Measurements from ENCODE around the gene FNBP1L.

FNBP1L gene

DNA sequence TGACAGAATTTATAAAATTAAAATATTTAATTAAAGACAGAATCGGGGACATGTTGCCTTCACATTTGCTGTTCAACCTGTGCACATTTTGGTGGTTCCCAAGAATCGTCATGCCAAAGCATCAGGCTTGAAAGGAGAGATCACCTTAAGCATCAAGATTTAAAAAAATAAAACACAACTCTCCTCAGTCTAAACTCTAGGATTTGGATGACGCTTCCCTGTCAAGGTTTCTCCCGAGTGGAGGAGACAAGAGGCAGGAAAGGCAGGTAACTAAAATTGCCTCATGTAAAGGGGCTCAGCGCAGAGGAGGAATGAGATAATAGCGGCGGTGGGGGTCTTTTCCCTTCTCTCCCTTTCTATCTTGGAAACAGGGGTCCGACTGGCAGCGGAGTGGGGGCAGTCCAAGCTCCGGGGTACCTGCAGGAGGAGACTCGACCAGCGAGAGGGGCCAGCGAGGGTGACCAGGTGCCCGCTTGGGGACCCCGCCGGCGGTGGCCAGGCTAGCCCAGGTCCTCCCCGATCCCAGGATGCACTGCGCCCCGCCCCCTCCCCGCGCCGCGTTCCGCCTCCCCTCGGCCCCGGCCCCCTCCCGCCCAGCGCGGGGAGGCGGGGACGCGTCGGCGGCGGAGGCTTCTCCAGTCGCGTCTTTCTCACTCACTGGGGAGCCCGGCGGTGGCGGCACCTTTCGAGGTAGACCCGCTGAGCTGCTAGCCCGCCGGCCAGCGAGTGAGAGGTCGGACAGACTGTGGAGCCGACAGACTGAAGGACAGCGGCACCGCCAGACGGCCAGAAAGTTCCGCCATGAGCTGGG is at the start of gene FNBP1L:
Gene FNBP1L (plus strand): TSS at position 638 of the 811 bp plus-strand sequence. CDS start 164 bp downstream, at position 802.
- peak; percentile 47 to 54 for DNase-seq

DNA sequence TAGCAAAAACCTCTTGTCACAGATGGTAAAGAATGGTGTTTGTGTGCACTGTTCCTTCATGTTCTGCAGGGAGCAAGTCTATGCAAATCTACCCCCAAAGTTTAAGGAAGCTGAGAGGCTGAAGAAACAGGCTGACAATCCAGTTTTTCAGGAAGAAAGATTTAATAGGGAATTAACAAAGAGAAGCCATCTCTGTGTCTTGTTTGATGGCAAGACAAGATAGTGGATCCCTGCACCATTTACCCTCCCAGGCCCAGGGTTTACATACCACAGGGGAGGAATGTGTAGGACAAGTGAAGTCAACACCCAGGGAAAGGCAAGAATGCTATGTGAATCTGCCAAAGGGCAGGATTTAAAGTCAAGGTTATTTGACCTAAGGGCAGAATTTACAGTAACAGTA is 48.1 kb upstream of the FNBP1L start:
- DNase-seq, result no peak

DNA sequence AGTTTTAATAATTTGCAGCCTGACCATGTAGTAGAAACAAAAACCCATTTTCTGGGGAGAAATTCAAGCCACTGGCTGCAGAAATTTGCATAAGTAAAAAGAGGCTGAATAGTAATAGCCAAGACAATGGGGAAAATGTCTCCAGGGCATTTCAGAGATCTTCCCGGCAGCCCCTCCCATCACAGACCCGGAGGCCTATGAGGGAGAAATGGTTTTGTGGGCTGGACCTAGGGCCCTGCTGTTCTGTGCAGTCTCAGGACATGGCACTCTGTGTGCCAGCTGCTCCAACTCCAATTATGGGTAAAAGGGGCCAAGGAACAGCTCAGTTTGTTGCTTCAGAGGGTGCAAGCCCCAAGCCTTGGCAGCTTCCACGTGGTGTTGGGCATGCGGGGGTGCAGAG is 39.7 kb upstream of the FNBP1L start:
- DNase-seq, result no peak

DNA sequence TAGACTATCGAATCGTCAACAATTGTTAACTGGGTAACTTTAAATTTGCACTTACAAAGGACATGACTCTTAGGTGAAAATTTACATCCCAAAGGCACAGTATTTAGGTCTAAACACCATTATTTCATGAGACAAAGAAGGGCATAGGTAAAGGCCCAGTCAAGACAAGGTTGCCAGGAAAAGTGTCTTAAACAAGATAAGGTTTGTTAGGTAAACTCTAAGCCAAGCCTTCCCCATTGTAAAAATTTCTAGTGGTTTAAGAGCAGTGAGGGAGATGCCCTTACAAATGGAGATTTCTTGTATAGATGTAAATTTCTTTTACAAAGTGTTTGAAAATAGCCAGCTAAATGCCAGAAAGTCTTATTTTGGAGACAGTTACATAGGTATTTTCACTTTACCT is 36.9 kb upstream of the FNBP1L start:
- no peak for DNase-seq

DNA sequence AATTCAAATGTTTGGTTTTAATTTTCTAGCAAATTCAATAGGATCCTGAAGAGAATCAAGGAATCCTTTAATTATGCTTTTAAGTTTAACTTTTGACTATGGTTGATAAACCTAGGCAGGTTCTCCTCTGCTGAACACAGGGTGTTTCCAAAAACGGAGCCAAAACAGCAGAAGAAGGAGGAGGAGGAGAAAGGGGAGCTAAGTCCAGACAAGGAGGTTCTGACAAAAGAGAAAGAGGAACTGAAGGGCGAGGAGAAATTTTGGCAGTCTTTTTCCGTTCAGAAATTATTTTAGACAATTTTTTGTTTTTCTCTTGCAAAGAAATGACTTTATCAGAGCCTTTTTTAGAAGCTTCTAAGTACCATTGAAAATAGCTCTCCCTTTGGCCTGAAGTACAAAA is 33.2 kb upstream of the FNBP1L start:
- no peak for DNase-seq

DNA sequence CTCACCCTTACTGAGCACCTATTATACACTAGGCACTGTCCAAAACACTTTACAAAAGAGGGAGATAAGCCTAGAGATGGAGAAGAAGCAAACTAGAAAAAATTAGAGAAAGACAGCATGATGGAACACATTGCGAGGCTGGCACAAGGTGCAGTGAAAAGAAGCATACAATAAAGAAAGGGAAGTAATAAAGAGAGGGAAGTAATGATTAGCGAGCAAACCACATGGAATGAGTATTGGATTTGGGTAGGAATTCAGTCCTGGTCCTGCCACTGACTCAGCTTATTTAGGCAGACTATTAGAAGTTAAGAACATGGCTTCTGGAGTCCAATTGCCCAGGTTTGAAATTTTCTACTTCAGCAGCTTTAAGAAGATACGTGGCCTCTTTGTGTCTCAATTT is 32.6 kb upstream of the FNBP1L start:
- no peak for DNase-seq

DNA sequence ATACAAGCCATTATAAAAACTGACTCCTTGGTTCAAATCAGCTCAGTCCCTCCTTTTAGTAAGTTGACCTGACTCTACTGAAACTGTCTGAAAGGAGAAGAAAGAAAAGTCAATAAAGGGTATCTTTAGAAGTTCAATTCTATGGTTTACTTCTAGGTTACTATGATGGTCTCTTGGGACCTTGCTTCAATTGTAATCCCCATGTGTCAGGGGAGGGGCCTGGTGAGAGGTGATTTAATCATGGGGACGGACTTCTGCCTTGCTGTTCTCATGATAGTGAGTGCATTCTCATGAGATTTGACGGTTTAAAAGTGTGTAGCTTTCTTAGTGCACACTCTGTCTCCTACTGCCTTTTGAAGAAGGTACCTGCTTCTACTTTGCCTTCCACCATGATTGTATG is 31.7 kb upstream of the FNBP1L start:
- DNase-seq, result no peak

DNA sequence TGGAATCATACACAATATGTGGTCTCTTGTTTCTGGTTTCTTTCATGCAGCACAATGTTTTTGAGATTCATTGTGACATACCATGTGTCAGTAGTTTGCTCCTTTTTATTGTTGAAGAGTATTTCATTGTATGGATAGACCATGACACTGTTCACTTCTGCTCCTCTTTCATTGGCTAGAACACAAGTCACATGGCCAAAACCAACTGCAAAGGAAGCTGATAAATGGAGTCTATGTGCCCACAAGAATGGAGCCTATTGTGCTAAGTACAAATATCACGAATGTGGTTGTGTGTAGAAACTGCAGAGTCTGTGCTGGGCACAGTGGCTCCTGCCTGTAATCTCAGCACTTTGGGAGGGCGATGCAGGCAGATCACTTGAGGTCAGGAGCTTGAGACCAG is 28.6 kb upstream of the FNBP1L start:
- DNase-seq, result no peak

DNA sequence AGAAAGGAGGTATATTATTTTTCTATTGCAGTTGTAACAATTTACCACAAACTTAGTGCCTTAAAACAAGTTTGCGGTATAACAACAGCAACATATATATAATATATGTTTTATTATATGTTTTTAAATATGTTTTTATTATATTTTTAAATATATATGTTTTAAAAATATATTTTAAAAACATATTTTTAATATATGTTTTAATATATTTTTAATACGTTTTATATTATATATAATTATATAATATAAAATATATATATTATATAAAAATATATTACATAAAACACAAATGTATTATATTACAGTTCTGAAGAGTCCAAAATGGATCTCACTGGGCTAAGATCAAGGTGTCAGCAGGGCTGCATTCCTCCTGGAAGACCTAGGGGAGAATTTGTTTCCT is 27.5 kb upstream of the FNBP1L start:
- DNase-seq, result no peak

DNA sequence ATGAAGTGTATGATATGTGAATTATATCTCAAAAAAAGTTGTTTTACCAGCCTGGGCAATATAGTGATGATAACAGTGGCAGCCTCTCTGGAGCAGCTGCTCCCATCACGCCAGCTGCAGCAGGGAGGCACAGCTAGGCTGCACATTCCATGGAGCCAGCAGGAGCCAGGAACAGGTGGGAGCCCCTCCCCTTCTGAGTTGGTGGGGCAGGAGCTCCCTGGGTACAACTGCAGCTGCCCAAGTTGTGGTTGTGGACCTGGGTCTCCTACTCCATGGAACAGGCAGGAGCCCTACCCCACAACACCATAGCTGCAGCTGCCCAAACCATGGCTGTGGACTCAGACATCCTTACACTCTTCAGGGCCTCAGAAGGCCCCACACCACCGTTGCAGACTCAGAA is 21.7 kb upstream of the FNBP1L start:
- DNase-seq, result no peak

DNA sequence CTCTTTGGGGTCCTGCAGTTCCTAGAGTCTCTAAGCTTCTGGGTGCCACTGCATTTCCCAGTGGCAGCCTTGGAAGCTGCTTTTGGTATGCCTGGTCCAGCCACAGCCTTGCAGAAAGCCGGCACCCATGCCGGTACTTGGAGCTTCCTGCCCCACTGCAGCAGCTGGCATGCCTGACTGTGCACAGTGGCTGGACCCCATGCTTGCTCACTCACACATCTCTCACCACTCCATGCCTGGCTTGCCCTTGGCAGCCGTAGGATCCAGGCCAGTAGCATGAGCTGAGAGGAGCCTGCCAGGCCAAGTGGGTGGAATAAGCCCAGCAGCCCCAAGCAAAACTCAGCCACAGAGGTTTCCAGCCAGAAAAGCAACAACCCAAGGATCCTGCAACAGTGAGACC is 20.3 kb upstream of the FNBP1L start:
- DNase-seq, result no peak

DNA sequence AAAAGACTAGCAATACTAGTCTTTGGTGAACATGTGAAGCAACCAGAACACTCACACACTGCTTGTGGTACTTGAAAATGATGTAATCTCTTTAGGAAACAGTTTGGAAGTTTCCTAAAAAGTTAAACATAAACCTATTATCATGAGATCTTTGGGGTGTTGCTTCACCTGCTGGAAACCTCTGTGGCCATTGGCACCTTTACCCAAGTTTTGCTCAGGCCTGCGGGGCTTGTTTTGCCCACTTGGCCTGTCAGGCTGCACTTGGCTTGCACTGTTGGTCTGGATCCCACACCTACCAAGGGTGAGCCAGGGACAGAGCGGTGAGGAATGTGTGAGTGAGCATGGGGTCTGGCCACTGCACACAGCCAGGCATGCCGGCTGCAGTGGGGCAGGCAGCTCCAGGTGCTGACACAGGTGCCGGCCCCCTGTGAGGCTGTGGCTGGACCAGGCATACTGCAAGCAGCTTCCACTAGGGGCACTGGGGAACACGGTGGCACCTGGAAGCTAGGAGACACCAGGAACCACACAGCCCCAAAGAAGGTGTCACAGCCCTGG is 14.4 kb upstream of the FNBP1L start:
- DNase-seq, result no peak

DNA sequence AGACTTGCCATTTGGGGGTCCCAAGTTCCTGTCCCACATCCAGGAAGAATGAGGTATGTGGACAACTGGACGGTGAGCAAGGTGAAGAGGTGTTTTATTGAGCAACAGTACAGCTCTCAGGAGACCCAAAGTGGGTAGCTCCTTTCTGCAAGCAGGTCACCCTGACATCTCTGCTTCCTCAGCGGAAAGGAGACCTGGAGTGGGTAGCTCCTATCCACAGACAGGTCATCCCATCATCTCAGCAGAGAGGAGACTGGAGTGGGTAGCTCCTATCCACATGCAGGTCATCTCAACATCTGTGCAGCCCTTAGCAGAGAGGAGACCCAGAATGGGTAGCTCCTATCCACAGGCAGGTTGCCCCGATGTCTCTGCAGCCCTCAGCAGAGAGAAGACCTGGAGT is 13.8 kb upstream of the FNBP1L start:
- no peak for DNase-seq

DNA sequence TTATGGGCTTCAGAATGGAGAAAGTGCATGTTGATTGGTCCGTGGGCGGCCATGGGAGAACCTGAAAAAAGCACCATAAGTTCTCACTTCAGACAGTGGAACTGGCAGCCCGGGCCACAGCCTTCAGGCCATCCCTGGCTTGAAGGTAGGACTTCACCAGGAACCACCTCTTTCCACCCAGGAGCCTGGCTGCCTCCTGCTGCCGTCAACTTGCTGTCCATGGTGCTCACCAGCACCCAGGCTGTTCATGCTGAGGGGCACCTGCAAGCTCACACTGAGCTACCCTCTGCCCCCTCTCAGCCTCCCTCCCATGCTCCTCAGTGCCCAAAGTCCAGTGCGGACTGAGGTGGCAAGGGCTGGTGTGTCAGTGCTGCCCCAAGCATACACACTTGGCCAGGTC is 12.9 kb upstream of the FNBP1L start:
- no peak for DNase-seq

DNA sequence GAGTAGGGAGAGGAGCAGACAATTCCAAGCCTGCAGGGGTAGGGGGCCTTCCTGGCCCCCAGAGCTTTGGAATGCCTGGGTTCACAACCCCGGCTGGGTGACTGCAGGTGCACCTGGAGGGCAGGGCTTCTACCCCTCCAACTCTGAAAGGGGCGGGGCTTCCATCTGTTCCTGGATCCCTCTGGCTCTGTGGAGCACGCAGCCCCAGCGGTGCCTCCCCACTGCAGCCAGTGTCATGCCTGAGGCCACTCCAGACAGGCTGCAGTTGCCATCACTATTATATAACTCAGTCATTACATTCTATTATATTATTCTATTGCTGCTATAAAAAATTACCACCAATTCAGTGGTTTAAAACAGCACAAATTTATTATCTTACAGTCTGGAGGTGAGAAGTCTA is 12.5 kb upstream of the FNBP1L start:
- no peak for DNase-seq

DNA sequence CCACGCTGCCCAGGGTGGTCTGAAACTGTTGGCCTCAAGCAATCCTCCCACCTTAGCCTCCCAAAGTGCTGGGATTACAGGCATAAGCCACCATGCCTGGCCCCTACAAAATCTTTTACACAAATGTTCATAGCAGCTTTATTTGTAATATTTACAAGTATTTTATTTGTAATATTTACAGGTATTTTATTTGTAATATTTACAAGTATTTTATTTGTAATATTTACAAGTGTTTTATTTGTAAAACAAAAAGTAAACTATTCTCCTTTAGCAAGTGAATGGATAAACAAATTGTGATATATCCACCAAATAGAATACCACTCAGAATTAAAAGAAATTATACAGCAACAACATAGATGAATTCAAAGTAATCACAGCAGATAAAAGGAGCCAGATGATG is 11.4 kb upstream of the FNBP1L start:
- DNase-seq, result no peak

DNA sequence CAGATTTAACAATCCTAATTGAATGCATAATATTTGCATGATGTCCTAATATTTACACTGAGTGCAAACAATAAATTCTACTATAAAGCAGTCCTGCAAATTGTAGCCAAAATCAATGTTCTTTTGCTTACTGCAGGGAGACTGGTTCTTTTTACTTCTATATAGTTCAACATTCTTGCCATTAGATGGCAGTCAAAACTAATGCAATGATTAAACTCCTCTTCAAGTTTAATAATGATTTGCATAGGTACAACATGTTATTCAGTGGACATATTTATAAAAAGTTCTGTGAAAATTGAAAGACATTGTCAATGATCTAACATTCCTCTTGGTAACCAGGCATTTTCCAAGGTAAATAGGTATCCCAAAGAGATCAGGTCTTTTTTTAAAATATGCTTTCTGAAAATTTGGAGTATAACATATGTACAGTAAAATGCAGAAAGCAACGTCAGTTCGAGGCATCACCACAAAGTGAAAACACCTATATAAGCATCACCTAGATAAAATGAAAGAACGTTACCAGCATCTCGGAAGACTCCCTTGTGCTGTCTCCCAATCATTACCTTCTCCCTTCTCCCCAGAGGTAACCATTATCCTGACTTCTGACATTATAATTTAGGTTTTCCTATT is 9.8 kb upstream of the FNBP1L start:
- peak in 1 of 2 donors; percentile 58 for DNase-seq

DNA sequence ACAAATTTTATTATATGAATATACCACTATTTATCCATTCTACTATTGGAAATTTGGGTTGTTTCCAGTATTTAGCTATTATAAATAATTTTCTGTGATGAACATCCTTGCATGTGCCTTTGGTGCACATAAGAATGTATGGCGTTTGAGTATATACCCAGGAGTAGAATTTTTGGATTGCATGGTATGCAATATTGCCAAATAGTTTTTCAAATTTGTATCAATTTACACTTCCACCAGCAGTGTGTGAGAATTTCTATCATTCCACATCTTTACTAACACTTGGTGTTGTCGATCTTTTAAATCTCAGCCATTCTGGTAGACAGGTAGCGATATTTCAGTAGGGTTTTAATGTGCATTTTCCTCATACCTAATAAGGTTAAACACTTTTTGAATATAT is 9.2 kb upstream of the FNBP1L start:
- DNase-seq, result no peak

DNA sequence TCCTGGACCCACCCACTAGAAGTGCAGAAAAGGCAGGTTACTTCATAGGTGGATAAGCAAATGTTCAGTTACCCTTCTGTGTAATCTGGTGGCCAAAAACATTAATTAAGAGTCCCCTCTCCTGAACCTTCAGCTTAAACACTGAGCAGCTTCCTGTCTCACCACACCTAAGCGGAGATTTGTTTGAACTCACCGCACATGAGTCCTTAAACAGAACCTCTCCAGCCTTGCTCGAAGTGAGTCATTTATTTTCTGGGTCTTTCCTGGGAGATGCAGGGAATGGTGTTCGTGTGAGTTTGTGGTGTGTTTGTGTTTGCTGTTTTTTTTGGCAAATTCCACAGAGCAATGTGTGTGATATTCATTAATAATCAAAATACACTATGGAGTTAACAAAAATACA is 7.6 kb upstream of the FNBP1L start:
- DNase-seq, result no peak

DNA sequence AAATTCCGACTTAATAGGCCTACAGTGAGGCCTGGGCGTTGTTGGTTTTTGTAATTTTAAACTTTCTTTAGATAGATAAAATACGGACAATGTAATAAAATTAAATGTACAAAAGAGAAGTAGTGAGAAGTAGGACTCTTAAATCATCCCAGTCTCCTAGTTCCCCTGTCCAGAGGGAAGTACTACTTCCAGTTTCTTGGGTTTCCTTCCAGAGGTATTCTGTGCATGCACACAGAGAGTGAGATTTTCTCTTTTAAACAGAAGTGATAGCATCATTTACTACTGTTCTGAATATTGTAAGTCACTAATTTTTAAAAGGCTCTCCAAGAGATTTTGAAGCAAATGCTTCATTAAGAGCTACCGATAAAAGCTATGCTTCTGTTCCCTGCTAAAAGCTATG is 7.2 kb upstream of the FNBP1L start:
- no peak for DNase-seq

DNA sequence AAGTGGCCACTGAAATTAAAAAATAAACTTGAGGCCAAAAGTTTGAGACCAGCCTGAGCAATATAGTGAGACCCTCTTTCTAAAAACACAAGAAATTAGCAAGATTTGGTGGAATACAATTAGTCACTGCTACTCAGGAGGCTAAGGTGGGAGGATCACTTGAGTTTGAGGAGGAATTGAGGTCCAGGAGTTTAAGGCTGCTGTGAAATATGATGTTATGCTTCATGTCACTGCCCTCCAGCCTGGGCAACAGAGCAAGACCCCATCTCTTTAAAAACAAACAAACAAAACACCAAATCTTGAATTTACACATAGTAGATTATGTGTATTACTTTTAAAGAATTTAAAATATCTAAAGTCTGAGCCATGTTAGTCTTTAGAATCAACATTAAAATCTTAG is 6.3 kb upstream of the FNBP1L start:
- no peak for DNase-seq

DNA sequence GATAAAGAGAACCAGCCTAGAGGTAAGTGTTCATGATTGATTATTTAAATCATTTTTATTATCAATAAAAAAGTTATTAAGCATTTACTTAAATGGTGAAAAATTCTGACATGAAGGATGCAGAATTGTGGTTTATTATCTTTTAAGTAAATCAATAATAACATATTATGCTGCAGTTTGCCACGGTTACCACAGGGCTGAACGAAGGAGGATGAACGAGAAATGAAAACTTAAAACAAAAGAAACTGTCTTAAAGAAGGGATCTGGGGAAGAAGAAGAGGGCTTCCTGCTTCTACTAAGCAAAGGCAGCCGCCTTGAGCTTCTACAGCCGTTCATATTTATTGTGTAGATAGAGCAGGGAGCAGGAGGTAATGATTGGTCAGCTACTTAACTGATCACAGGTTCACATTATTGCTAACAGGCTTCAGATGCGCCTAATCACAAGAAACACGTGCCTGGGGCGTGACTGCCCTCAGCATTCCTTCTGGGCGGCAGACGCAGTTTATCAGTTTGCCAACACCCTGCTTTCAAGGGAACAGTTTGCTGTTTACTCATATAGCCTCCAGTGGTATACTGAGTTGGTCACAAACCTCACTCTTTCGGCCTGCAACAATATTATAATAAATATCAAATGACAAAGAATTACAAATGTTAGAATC is 5.8 kb upstream of the FNBP1L start:
- no peak for DNase-seq

DNA sequence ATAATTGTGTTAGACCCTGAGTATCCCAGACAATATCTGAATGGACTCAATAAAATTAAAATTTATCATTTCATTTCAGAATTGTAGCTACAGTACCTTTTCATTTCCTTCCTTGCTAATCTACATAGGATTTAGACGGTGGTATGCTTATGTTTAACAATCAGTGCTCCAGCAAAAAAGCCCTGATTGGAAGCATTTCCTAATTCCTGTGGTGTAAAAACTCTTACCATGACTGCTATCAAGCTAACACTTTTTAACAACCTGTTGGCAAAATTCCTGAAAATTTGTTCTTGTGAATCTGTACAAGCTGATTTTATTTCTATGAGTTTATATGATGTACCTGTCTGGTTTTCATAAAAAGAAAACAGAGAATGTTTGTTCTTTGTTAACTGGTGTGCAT is 5.2 kb upstream of the FNBP1L start:
- DNase-seq, result no peak

DNA sequence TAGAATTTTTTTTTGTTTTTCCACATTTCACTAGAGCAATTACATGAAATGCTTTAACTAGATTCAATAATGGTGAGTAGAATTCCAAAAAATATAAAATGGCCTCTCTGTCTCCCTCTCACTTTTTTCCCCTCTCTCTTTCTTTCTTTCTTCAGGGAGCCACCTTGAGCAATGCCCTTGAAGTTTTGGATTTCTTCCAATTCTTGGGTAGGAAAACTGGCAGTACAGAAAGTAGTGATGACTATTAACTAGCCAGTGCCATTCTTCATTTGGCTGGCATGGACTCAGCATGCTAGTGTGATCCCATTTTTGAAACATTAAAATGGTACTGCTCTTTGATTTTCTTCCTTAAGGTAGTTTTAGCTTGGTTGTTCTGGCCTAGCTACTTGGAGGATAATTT is 4.5 kb upstream of the FNBP1L start:
- no peak for DNase-seq
